HG02840 (cell line): Measurements from ENCODE around the gene SND1.

Source experiments
- ATAC-seq: cut with Tn5 transposase; IDR thresholded peaks from one replicate; pipeline ENCODE4 v1.9.1; 2021; ENCODE audit warnings: mild to moderate bottlenecking, moderate library complexity, moderate number of reproducible peaks; ENCODE audit not compliant: unreplicated experiment, low FRiP score

Gene SND1

GRCh38 chr7:128074336-128074735 is 422.3 kb downstream of the SND1 start:
- ATAC-seq: no peak

GRCh38 chr7:128074736-128075135 is 422.7 kb downstream of the SND1 start:
- ATAC-seq: no peak

GRCh38 chr7:128075242-128076095 is 423.5 kb downstream of the SND1 start:
- no peak for ATAC-seq

- ATAC-seq: no peak
Observed at GRCh38 chr7:128076196-128076795, 424.3 kb downstream of the SND1 start.

- no peak for ATAC-seq
Observed at GRCh38 chr7:128076796-128077271, 424.8 kb downstream of the SND1 start.

GRCh38 chr7:128078309-128078708 is 426.3 kb downstream of the SND1 start:
- ATAC-seq: no peak

GRCh38 chr7:128080169-128080568 is 428.2 kb downstream of the SND1 start:
- ATAC-seq: no peak

GRCh38 chr7:128081351-128081750 is 429.4 kb downstream of the SND1 start:
- no peak for ATAC-seq

GRCh38 chr7:128081808-128082207 is 429.8 kb downstream of the SND1 start:
- no peak for ATAC-seq

- no peak for ATAC-seq
Observed at GRCh38 chr7:128082431-128082830, 430.4 kb downstream of the SND1 start.

GRCh38 chr7:128084896-128085608 is 433.1 kb downstream of the SND1 start:
- ATAC-seq: no peak

- ATAC-seq: no peak
Observed at GRCh38 chr7:128090492-128090891, 438.5 kb downstream of the SND1 start.

- no peak for ATAC-seq
Observed at GRCh38 chr7:128091106-128091505, 439.1 kb downstream of the SND1 start.

- no peak for ATAC-seq
Observed at GRCh38 chr7:128092221-128092620, 440.2 kb downstream of the SND1 start.

- ATAC-seq: no peak
Observed at GRCh38 chr7:128093614-128094570, 441.9 kb downstream of the SND1 start.

- ATAC-seq: no peak
Observed at GRCh38 chr7:128094686-128095085, 442.7 kb downstream of the SND1 start.

GRCh38 chr7:128097211-128097731 is 445.3 kb downstream of the SND1 start:
- no peak for ATAC-seq

GRCh38 chr7:128098629-128099028 is 446.6 kb downstream of the SND1 start:
- ATAC-seq: no peak

GRCh38 chr7:128099204-128099671 is 447.2 kb downstream of the SND1 start:
- no peak for ATAC-seq
